Measurements from ENCODE around the gene MAB21L3.
A peak's percentile ranks its signal among the peaks of the same experiment; 100 is the strongest.
"Not testable (repeated sequence)": the region's sequence is repeated elsewhere in the genome, so short reads cannot be mapped to it uniquely, and the experiment has no call there.

The MAB21L3 gene

GRCh38 chr1:116134476-116134773 is 23.2 kb downstream of the MAB21L3 start:
- H3K4me2 ChIP-seq, result no peak overlapping the region
- H3K27ac ChIP-seq, result no peak overlapping the region
- H3K4me3 ChIP-seq (IDR thresholded peaks at IDR 0.05; ENCODE audit: insufficient read depth, low read depth, low read length), result no peak overlapping the region
- no peaks in the 10 kb centered on the region for H4K20me1 ChIP-seq (ENCODE audit: insufficient read depth)
- no peak overlapping the region for H3K9ac ChIP-seq
- no peaks in the 10 kb centered on the region for H3K36me3 ChIP-seq (ENCODE audit: insufficient read depth)
- H3K4me1 ChIP-seq (ENCODE audit: low read depth, poor library complexity, severe bottlenecking), result peaks cover 9% of the 10 kb centered on the region
- TF ChIP-seq, protein P1, sequence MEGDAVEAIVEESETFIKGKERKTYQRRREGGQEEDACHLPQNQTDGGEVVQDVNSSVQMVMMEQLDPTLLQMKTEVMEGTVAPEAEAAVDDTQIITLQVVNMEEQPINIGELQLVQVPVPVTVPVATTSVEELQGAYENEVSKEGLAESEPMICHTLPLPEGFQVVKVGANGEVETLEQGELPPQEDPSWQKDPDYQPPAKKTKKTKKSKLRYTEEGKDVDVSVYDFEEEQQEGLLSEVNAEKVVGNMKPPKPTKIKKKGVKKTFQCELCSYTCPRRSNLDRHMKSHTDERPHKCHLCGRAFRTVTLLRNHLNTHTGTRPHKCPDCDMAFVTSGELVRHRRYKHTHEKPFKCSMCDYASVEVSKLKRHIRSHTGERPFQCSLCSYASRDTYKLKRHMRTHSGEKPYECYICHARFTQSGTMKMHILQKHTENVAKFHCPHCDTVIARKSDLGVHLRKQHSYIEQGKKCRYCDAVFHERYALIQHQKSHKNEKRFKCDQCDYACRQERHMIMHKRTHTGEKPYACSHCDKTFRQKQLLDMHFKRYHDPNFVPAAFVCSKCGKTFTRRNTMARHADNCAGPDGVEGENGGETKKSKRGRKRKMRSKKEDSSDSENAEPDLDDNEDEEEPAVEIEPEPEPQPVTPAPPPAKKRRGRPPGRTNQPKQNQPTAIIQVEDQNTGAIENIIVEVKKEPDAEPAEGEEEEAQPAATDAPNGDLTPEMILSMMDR (conservative IDR thresholded peaks at IDR 0.05; ENCODE audit: low read depth, low read length), result no peak
- no peaks in the 10 kb centered on the region for H3K79me2 ChIP-seq (ENCODE audit: insufficient read depth, low read depth)
- no peaks in the 10 kb centered on the region for H3K27me3 ChIP-seq (ENCODE audit: insufficient read depth, low read depth)
- H2AFZ ChIP-seq (ENCODE audit: low read depth), result no peak overlapping the region

GRCh38 chr1:116138277-116138792 is 27.1 kb downstream of the MAB21L3 start:
- Histone ChIP-seq H4K20me1 (ENCODE audit: insufficient read depth) (no peaks in the 10 kb centered on the region), H3K4me1 (ENCODE audit: low read depth, poor library complexity, severe bottlenecking) (peaks cover 12% of the 10 kb centered on the region), H3K4me3 (IDR thresholded peaks at IDR 0.05; ENCODE audit: insufficient read depth, low read depth, low read length) (no peak overlapping the region), H3K4me2 (0 out of 2 replicates have a peak overlapping the region, but pooled peaks have one; percentile 29), H3K36me3 (ENCODE audit: insufficient read depth) (no peaks in the 10 kb centered on the region), H2AFZ (ENCODE audit: low read depth) (peak overlapping the region; percentile 94), H3K27me3 (ENCODE audit: insufficient read depth, low read depth) (no peaks in the 10 kb centered on the region), H3K79me2 (ENCODE audit: insufficient read depth, low read depth) (no peaks in the 10 kb centered on the region), H3K9ac (no peak overlapping the region), H3K27ac (no peak overlapping the region)
- TF ChIP-seq, protein P1 (conservative IDR thresholded peaks at IDR 0.05; ENCODE audit: low read depth, low read length), result no peak

GRCh38 chr1:116139592-116140134 is 28.5 kb downstream of the MAB21L3 start:
- H3K9ac ChIP-seq, result no peak overlapping the region
- H3K4me2 ChIP-seq, result no peak overlapping the region
- TF ChIP-seq, protein P1 (conservative IDR thresholded peaks at IDR 0.05; ENCODE audit: low read depth, low read length), result no peak
- no peaks in the 10 kb centered on the region for H4K20me1 ChIP-seq (ENCODE audit: insufficient read depth)
- no peak overlapping the region for H3K27ac ChIP-seq
- H3K4me3 ChIP-seq (IDR thresholded peaks at IDR 0.05; ENCODE audit: insufficient read depth, low read depth, low read length), result no peak overlapping the region
- H3K79me2 ChIP-seq (ENCODE audit: insufficient read depth, low read depth), result no peaks in the 10 kb centered on the region
- no peak overlapping the region; the same call in 1 of the 2 replicates for H2AFZ ChIP-seq (ENCODE audit: low read depth)
- no peaks in the 10 kb centered on the region for H3K27me3 ChIP-seq (ENCODE audit: insufficient read depth, low read depth)
- H3K36me3 ChIP-seq (ENCODE audit: insufficient read depth), result no peaks in the 10 kb centered on the region
- peaks cover 12% of the 10 kb centered on the region for H3K4me1 ChIP-seq (ENCODE audit: low read depth, poor library complexity, severe bottlenecking)

GRCh38 chr1:116144151-116144550 is 33.0 kb downstream of the MAB21L3 start:
- Histone ChIP-seq H3K27me3 (ENCODE audit: insufficient read depth, low read depth) (no peaks in the 10 kb centered on the region), H3K36me3 (ENCODE audit: insufficient read depth) (no peaks in the 10 kb centered on the region), H3K4me3 (IDR thresholded peaks at IDR 0.05; ENCODE audit: insufficient read depth, low read depth, low read length) (no peak overlapping the region), H4K20me1 (ENCODE audit: insufficient read depth) (no peaks in the 10 kb centered on the region), H3K27ac (no peak overlapping the region), H3K79me2 (ENCODE audit: insufficient read depth, low read depth) (no peaks in the 10 kb centered on the region), H3K9ac (no peak overlapping the region), H2AFZ (ENCODE audit: low read depth) (no peak overlapping the region), H3K4me2 (no peak overlapping the region), H3K4me1 (ENCODE audit: low read depth, poor library complexity, severe bottlenecking) (peaks cover 6% of the 10 kb centered on the region)
- TF ChIP-seq, protein P1 (conservative IDR thresholded peaks at IDR 0.05; ENCODE audit: low read depth, low read length), result no peak

DNA sequence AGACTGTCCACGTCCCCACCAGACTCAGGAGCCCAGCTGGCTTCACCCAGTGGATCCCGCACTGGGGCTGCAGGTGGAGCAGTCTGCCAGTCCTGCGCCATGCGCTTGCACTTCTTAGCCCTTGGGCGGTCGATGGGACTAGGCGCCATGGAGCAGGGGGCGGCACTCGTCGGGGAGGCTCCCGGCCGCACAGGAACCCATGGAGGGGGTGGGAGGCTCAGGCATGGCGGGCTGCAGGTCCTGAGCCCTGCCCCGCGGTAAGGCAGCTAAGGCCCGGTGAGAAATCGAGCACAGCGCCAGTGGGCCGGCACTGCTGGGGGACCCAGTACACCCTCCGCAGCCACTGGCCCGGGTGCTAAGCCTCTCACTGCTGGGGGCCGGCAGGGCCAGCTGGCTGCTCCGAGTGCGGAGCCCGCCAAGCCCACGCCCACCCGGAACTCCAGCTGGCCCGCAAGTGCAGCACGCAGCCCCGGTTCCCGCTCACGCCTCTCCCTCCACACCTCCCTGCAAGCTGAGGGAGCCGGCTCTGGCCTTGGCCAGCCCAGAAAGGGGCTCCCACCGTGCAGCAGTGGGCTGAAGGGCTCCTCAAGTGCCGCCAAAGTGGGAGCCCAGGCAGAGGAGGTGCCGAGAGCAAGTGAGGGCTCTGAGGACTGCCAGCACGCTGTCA is 35.4 kb downstream of the MAB21L3 start:
- not testable (repeated sequence) for H4K20me1 ChIP-seq (ENCODE audit: insufficient read depth); H3K27ac ChIP-seq; H3K4me1 ChIP-seq (ENCODE audit: low read depth, poor library complexity, severe bottlenecking); H3K79me2 ChIP-seq (ENCODE audit: insufficient read depth, low read depth); H3K27me3 ChIP-seq (ENCODE audit: insufficient read depth, low read depth); H3K4me2 ChIP-seq; H2AFZ ChIP-seq (ENCODE audit: low read depth); H3K9ac ChIP-seq; H3K36me3 ChIP-seq (ENCODE audit: insufficient read depth); H3K4me3 ChIP-seq (IDR thresholded peaks at IDR 0.05; ENCODE audit: insufficient read depth, low read depth, low read length)

Measured in KMS-11 (cell line).